Muscle of arm (tissue), 12 donors: ENCODE measurements around the gene NRSN2. TPM values are rescaled to one million over a fixed set of nuclear protein-coding genes. Genes with fewer than 3 reads are reported as not detected.
"Not testable (repeated sequence)": the region's sequence is repeated elsewhere in the genome, so short reads cannot be mapped to it uniquely, and the experiment has no call there.

Experiments used
- DNase-seq: peaks from one replicate; pipeline ENCODE4 v3.0.0-alpha.2; 2013
- polyA plus RNA-seq, 12 donors: library from polyadenylated mRNA; unstranded; fragments of 120-200 nt; gene quantifications; one replicate each; pipeline ENCODE4 v1.2.1, GENCODE V29; 2013; ENCODE audit not compliant: insufficient read length in 12 of 12

Gene NRSN2
- polyA plus RNA-seq, 12 donors: 20.7 to 30.9 (median 24.9) TPM; not detected in 1

DNA sequence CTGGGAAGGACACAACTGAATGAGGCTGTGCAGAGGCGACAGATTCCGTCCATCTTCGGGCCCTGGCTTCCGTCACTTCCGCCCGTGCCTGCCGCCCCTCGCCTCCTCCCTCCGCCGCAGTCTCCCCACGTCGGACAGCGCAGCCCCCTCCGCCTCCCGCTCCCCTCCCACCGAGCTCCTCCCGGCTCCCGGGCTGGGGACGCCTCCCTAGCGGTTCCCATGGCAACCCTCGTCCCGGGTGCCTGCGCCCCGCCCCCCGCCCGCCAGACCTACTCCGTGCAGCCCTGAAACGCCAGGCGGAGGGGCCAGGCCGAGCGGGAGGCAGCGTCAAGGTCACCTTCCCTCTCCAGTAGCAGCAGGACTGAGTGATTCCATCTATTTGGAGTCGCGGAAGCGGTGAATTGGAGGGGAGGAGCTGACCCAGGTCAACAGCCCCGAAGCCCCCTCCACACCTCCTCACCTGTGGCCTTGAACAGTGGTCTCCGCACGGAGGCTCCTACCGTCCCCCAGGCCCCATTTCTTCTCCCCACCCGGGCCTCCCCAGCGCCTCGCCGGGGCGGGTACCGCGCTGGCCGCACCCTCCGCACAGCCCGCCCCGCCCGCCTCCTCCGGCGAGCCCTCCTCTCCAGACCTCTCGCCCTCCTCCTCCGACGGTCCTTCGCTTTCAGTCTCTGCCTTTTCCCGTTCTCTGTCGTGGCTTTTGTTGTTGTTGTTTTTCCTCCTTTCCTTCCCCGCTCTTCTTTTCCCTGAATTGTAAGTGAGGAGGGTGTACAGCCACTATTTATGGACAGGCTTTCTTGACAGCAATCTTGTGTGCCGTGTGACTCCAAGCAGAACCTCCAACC is 951 bp downstream of the NRSN2 start:
- DNase-seq: peak; percentile 93

GRCh38 chr20:348972-349841 is 2.3 kb downstream of the NRSN2 start:
- no peak for DNase-seq

GRCh38 chr20:353166-353565 is 6.3 kb downstream of the NRSN2 start:
- no peak for DNase-seq

- peak; percentile 88 for DNase-seq
Observed at GRCh38 chr20:354298-354977, 7.5 kb downstream of the NRSN2 start.

DNA sequence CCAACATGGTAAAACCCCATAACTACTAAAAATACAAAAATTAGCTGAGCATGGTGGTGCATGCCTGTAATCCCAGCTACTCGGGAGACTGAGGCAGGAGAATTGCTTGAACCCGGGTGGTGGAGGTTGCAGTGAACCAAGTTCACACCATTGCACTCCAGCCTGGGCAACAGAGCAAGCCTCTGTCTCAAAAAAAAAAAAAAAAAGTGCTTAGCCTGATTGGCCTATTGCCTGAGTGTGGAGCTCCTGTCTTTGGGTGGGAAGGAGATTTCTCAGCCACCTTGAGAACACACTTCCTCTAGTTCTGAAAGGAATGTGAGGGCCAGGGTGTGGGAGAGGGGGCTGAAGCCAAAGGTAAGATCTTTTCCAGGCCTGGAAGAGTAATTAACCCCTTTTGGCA is 9.2 kb downstream of the NRSN2 start:
- not testable (repeated sequence) for DNase-seq

- no peak for DNase-seq
Observed at GRCh38 chr20:356745-357144, 9.8 kb downstream of the NRSN2 start.

GRCh38 chr20:358891-359555 is 12.1 kb downstream of the NRSN2 start:
- no peak for DNase-seq

DNA sequence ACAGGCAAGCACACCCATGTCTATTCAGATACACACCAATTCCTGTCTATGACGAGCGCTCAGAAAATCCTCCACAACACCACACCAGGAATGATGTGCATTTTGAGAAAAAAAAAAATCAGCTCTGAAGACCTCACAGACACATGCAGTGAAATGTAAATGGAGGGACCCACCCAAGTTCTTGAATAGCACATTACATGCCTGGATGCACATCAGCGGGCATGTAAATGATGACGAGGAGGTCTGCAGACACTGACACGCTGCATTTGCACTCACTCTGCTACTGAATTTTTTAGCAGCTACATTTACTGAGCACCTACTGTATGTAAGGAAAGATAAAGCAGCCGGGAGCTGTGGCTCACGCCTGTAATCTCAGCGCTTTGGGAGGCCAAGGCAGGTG is 14.7 kb downstream of the NRSN2 start:
- DNase-seq: no peak

GRCh38 chr20:362271-363254 is 15.7 kb downstream of the NRSN2 start:
- DNase-seq: peak; percentile 45

GRCh38 chr20:363319-364078 is 16.6 kb downstream of the NRSN2 start:
- DNase-seq: no peak

GRCh38 chr20:364905-365794 is 18.2 kb downstream of the NRSN2 start:
- DNase-seq: no peak

GRCh38 chr20:366041-366718 is 19.3 kb downstream of the NRSN2 start:
- no peak for DNase-seq

DNA sequence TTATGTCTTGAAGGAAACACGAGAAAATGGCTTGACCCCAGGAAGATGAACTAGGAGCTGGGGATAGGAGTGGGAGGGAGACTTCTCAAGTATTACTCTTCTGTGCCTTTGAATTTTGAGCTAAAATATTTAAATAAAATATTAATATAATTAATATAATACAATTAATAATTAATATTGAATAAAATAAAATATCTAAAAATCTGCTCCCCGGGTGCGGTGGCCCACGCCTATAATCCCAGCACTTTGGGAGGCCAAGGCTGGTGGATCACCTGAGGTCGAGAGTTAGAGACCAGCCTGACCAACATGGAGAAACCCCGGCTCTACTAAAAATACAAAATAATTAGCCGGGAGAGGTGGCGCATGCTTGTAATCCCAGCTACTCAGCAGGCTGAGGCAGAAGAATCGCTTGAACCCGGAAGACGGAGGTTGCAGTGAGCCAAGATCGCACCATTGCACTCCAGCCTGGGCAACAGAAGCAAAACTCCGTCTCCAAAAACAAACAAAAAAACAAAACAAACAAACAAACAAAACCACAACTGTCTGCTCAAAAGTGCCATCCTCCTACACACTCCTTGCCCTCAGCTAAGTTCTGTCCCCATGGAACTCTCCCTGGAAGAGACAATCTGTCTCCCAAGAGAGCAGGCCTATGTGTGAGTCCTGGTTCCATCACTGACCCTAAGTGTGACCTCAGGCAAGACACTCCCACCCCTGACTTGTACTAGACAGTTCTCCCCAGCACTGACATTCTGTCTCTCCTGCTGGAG is 20.0 kb downstream of the NRSN2 start:
- no peak for DNase-seq

- no peak for DNase-seq
Observed at GRCh38 chr20:367486-367887, 20.6 kb downstream of the NRSN2 start.

DNA sequence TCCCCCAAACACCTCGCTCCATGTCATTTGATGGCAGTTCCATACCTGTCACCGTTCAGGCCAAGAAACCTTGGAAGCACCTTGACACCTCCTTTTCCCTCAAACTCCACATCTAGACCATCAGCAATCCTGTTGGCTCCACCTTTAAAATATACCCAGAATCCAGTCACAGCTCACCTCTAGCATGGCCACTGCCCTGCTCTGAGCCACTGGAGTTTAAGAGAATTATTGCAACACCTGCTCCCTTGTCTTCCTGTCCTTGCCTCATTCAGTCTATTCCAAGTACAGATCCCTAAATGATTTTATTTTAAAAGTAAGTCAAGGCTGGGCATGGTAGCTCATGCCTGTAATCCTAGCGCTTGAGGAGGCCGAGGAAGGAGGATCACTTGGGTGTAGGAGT is 22.0 kb downstream of the NRSN2 start:
- no peak for DNase-seq

DNA sequence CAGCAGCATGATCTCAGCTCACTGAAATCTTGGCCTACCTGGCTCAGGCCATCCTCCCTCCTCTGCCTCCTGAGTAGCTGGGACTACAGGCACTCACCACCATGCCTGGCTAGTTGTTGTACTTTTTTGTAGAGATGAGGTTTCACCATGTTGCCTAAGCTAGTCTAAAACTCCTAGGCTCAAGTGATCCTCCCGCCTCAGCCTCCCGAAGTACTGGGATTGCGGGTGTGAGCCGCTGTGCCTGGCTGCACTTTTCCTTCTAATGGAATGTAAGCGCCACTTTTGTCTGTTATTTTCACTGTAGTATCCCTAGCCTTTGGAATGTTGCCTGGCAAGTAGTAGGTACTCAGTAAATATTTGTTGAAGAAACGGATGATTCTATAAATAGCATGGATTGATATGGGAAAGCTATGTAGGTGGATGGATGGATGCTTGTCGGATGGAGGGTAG is 23.3 kb downstream of the NRSN2 start:
- no peak for DNase-seq
